ENCODE results near the gene RGS13. TPM values are rescaled to one million over a fixed set of nuclear protein-coding genes. Genes with fewer than 3 reads are reported as not detected.

RGS13 gene
- not detected for total RNA-seq

- ChIA-PET CTCF (interaction anchor here (0.9 kb wide), 1 partner anchor 169 kb away, joined by 3 read pairs; no protein-coding TSS in a partner anchor), POLR2A (no interaction called here)
Measured at GRCh38 chr1:192635939-192636338, at the start of gene RGS13. Gene RGS13 (plus strand): TSS chr1:192636147. CDS start chr1:192644335, 8,188 bp downstream.

GRCh38 chr1:192587386-192588266 lies 48.3 kb upstream of the RGS13 start:
- CTCF ChIA-PET, result interaction anchor here (1.0 kb wide), 1 partner anchor 11 kb away, joined by 3 read pairs; no protein-coding TSS in a partner anchor

GRCh38 chr1:192588546-192588945 lies 47.4 kb upstream of the RGS13 start:
- CTCF ChIA-PET, result no interaction called here
- POLR2A ChIA-PET, result no interaction called here

More at GRCh38 chr1:192587386-192588266, 48.3 kb upstream of the RGS13 start:
- POLR2A ChIA-PET, result no interaction called here

GRCh38 chr1:192589813-192590212 lies 46.1 kb upstream of the RGS13 start:
- ChIA-PET POLR2A (no interaction called here), CTCF (no interaction called here)

- ChIA-PET CTCF (no interaction called here), POLR2A (no interaction called here)
Measured at GRCh38 chr1:192592517-192592916, 43.4 kb upstream of the RGS13 start.

- ChIA-PET CTCF (no interaction called here), POLR2A (no interaction called here)
Measured at GRCh38 chr1:192592981-192593708, 42.8 kb upstream of the RGS13 start.

GRCh38 chr1:192595299-192595698 lies 40.6 kb upstream of the RGS13 start:
- ChIA-PET CTCF (interaction anchor here (0.6 kb wide), 1 partner anchor 50 kb away, joined by 3 read pairs; no protein-coding TSS in a partner anchor), POLR2A (no interaction called here)

- ChIA-PET CTCF (interaction anchor here (1.4 kb wide), 1 partner anchor 11 kb away, joined by 3 read pairs; no protein-coding TSS in a partner anchor), POLR2A (no interaction called here)
Measured at GRCh38 chr1:192598589-192598988, 37.4 kb upstream of the RGS13 start.

GRCh38 chr1:192600275-192600674 lies 35.7 kb upstream of the RGS13 start:
- ChIA-PET CTCF (interaction anchor here (1.4 kb wide), 1 partner anchor 84 kb away, joined by 3 read pairs; no protein-coding TSS in a partner anchor), POLR2A (interaction anchor here (0.6 kb wide), 1 partner anchor 439 kb away, joined by 3 read pairs; no protein-coding TSS in a partner anchor)

- CTCF ChIA-PET, result no interaction called here
- POLR2A ChIA-PET, result no interaction called here
Measured at GRCh38 chr1:192601143-192601542, 34.8 kb upstream of the RGS13 start.

GRCh38 chr1:192601567-192601966 lies 34.4 kb upstream of the RGS13 start:
- CTCF ChIA-PET, result interaction anchor here (1.3 kb wide), 1 partner anchor 9 kb away, joined by 4 read pairs; no protein-coding TSS in a partner anchor

GRCh38 chr1:192602757-192603156 lies 33.2 kb upstream of the RGS13 start:
- POLR2A ChIA-PET, result no interaction called here
- CTCF ChIA-PET, result interaction anchor here (1.3 kb wide), 1 partner anchor 8 kb away, joined by 4 read pairs; no protein-coding TSS in a partner anchor

More at GRCh38 chr1:192601567-192601966, 34.4 kb upstream of the RGS13 start:
- POLR2A ChIA-PET, result no interaction called here

- ChIA-PET CTCF (no interaction called here), POLR2A (no interaction called here)
Measured at GRCh38 chr1:192603218-192603787, 32.6 kb upstream of the RGS13 start.

- CTCF ChIA-PET, result no interaction called here
Measured at GRCh38 chr1:192604979-192605620, 30.8 kb upstream of the RGS13 start.

GRCh38 chr1:192608671-192609070 lies 27.3 kb upstream of the RGS13 start:
- ChIA-PET POLR2A (no interaction called here), CTCF (interaction anchor here (0.7 kb wide), 1 partner anchor 135 kb away, joined by 5 read pairs; no protein-coding TSS in a partner anchor)

More at GRCh38 chr1:192604979-192605620, 30.8 kb upstream of the RGS13 start:
- POLR2A ChIA-PET, result no interaction called here

- CTCF ChIA-PET, result interaction anchor here (0.6 to 0.7 kb wide), 2 partner anchors 126 to 136 kb away, joined by 3 to 5 read pairs; no protein-coding TSS in a partner anchor
- POLR2A ChIA-PET, result no interaction called here
Measured at GRCh38 chr1:192609110-192610079, 26.6 kb upstream of the RGS13 start.

GRCh38 chr1:192610112-192610889 lies 25.6 kb upstream of the RGS13 start:
- ChIA-PET POLR2A (interaction anchor here (0.6 kb wide), 1 partner anchor 143 kb away, joined by 3 read pairs; no protein-coding TSS in a partner anchor), CTCF (interaction anchor here (1.3 to 1.5 kb wide), 2 partner anchors 8 to 133 kb away, joined by 4 to 5 read pairs; no protein-coding TSS in a partner anchor)

All from activated CD8-positive, alpha-beta memory T cell treated with anti-CD3 and anti-CD28 coated beads for 36 hours (primary cell).